Natural killer cell (primary cell): ENCODE measurements around the gene EHD1. TPM values are rescaled to one million over a fixed set of nuclear protein-coding genes. Genes with fewer than 3 reads are reported as not detected.
A peak's percentile ranks its signal among the peaks of the same experiment; 100 is the strongest.

Experiments used
- ATAC-seq, 3 donors: fragments of 150-1000 bp in 2 of 3; fragments of 200-7000 bp in 1 of 3; cut with Tn5 transposase; 1 replicate in 1 of 3; 2 replicates in 2 of 3; pipeline ENCODE4 v1.10.0; 2021; ENCODE audit warnings: mild to moderate bottlenecking in 2 of 3, moderate library complexity in 2 of 3
- DNase-seq, 2 donors: peaks; one replicate each; pipeline versions ENCODE4 v3.0.0 to v3.0.0-alpha.2; 2013 to 2021; ENCODE audit warnings: mixed read lengths in 1 of 2
- H3K27ac ChIP-seq: one replicate; pipeline ENCODE4 v1.5.1; 2013; ENCODE audit warnings: mild to moderate bottlenecking, low read length
- H3K27me3 ChIP-seq: one replicate; pipeline ENCODE4 v1.6.1; 2013; ENCODE audit warnings: low read length; ENCODE audit not compliant: control insufficient read depth, insufficient read depth
- H3K36me3 ChIP-seq: one replicate; pipeline ENCODE4 v1.6.1; 2013; ENCODE audit warnings: low read length; ENCODE audit not compliant: control insufficient read depth, insufficient read depth
- H3K4me1 ChIP-seq: one replicate; pipeline ENCODE4 v1.6.1; 2013; ENCODE audit warnings: low read length; ENCODE audit not compliant: control insufficient read depth, insufficient read depth
- H3K4me3 ChIP-seq: one replicate; pipeline ENCODE4 v1.5.1; 2013; ENCODE audit warnings: low read length
- H3K9me3 ChIP-seq: one replicate; pipeline ENCODE4 v1.6.1; 2013; ENCODE audit warnings: low read length; ENCODE audit not compliant: control insufficient read depth, insufficient read depth
- H3K27ac Mint-ChIP-seq, 2 donors: one replicate each; pipeline ENCODE4 v1.8.0; 2022; ENCODE audit warnings: mild to moderate bottlenecking in 2 of 2, mixed read lengths in 2 of 2, moderate library complexity in 1 of 2
- H3K27me3 Mint-ChIP-seq, 2 donors: one replicate each; pipeline ENCODE4 v1.8.0; 2022; ENCODE audit warnings: low read depth in 2 of 2, mixed read lengths in 2 of 2
- H3K36me3 Mint-ChIP-seq: one replicate; pipeline ENCODE4 v1.8.0; 2022; ENCODE audit warnings: mixed read lengths
- H3K4me1 Mint-ChIP-seq, 2 donors: one replicate each; pipeline ENCODE4 v1.8.0; 2022; ENCODE audit warnings: mixed read lengths in 2 of 2
- H3K4me3 Mint-ChIP-seq: one replicate; pipeline ENCODE4 v1.8.0; 2022; ENCODE audit warnings: mild to moderate bottlenecking, moderate library complexity, mixed read lengths
- H3K9me3 Mint-ChIP-seq, 2 donors: one replicate each; pipeline ENCODE4 v1.8.0; 2022; ENCODE audit warnings: mixed read lengths in 2 of 2
- CTCF ChIP-seq: fragments of 200-600 bp; IDR thresholded peaks from one replicate; pipeline ENCODE4 v1.8.0; 2022; ENCODE audit warnings: antibody characterized with exemption
- WGBS: methylation state at CpG from one replicate; pipeline ENCODE4 v1.1.7; 2013; ENCODE audit warnings: missing lambda C conversion rate; ENCODE audit not compliant: insufficient coverage; 5-methylcytosine and 5-hydroxymethylcytosine counted together
- intact Hi-C: fragments of 100-400 bp; cut with micrococcal nuclease; formaldehyde crosslinking; loops from one replicate; pipeline ENCODE4 v1.14.2; 2022
- total RNA-seq, 4 donors: library from RNA; stranded (reverse); fragments of 120-200 nt in 1 of 4; gene quantifications; one replicate each; pipeline versions ENCODE4 v1.2.3 to v1.2.4, GENCODE V29; 2013 to 2022

The EHD1 gene
- total RNA-seq, 3 donors from 2014 or later (not counting 1 experiment from before 2014, with no cell fraction given): 218 to 246 (median 225) TPM

GRCh38 chr11:64915376-64915887 is 37.0 kb upstream of the EHD1 start:
- Mint-ChIP-seq H3K9me3 (no peaks in the 10 kb centered on the region), H3K27me3 (no peaks in the 10 kb centered on the region), H3K27ac (peak overlapping the region; percentile 91 to 96), H3K4me1 (peaks cover 15 to 31% of the 10 kb centered on the region in 2 donors), H3K4me3 (peak overlapping the region; percentile 88), H3K36me3 (no peaks in the 10 kb centered on the region)
- no peak overlapping the region for H3K4me3 ChIP-seq
- H3K36me3 ChIP-seq: peaks cover 37% of the 10 kb centered on the region
- intact Hi-C loops: loop anchor here (5.0 kb wide), 2 partner anchors 112 to 207 kb away; partner anchors contain the start of genes FAU, MRPL49 and SNX15
- no peak for TF ChIP-seq CTCF
- DNase-seq (no peak), ATAC-seq (no peak)
- peaks cover 31% of the 10 kb centered on the region for H3K4me1 ChIP-seq
- no peaks in the 10 kb centered on the region for H3K9me3 ChIP-seq
- H3K27me3 ChIP-seq: no peaks in the 10 kb centered on the region
- peak overlapping the region; percentile 89 for H3K27ac ChIP-seq
- 85% methylated on average over 7 of the region's 7 CpGs for WGBS

GRCh38 chr11:64914123-64914522 is 35.7 kb upstream of the EHD1 start:
- Histone ChIP-seq H3K4me1 (peaks cover 31% of the 10 kb centered on the region), H3K27ac (no peak overlapping the region), H3K4me3 (no peak overlapping the region), H3K9me3 (no peaks in the 10 kb centered on the region), H3K27me3 (no peaks in the 10 kb centered on the region), H3K36me3 (peaks cover 48% of the 10 kb centered on the region)
- ATAC-seq: no peak
- Mint-ChIP-seq H3K4me3 (no peak overlapping the region), H3K27me3 (no peaks in the 10 kb centered on the region), H3K36me3 (no peaks in the 10 kb centered on the region), H3K4me1 (peaks cover 15 to 31% of the 10 kb centered on the region in 2 donors), H3K27ac (peak overlapping the region in 1 of 2 donors; percentile 96), H3K9me3 (no peaks in the 10 kb centered on the region)
- WGBS: 97% methylated on average over 17 of the region's 17 CpGs
- TF ChIP-seq CTCF: no peak
- intact Hi-C loops: no loop called here
- no peak for DNase-seq

GRCh38 chr11:64913171-64913727 is 34.8 kb upstream of the EHD1 start:
- Mint-ChIP-seq H3K27ac (peak overlapping the region in 1 of 2 donors; percentile 47), H3K4me1 (peaks cover 15 to 31% of the 10 kb centered on the region in 2 donors), H3K9me3 (no peaks in the 10 kb centered on the region), H3K27me3 (no peaks in the 10 kb centered on the region), H3K4me3 (no peak overlapping the region), H3K36me3 (no peaks in the 10 kb centered on the region)
- H3K4me1 ChIP-seq: peaks cover 31% of the 10 kb centered on the region
- intact Hi-C loops: no loop called here
- H3K4me3 ChIP-seq: no peak overlapping the region
- no peak for TF ChIP-seq CTCF
- H3K36me3 ChIP-seq: peaks cover 52% of the 10 kb centered on the region
- no peak for ATAC-seq
- 89% methylated on average over 18 of the region's 18 CpGs for WGBS
- DNase-seq: no peak
- H3K27me3 ChIP-seq: no peaks in the 10 kb centered on the region
- no peaks in the 10 kb centered on the region for H3K9me3 ChIP-seq
- H3K27ac ChIP-seq: no peak overlapping the region

GRCh38 chr11:64911689-64912088 is 33.3 kb upstream of the EHD1 start:
- intact Hi-C loops: no loop called here
- Mint-ChIP-seq H3K27ac (peak overlapping the region in 1 of 2 donors; percentile 45), H3K36me3 (no peaks in the 10 kb centered on the region), H3K4me1 (peaks cover 7 to 19% of the 10 kb centered on the region in 2 donors), H3K27me3 (no peaks in the 10 kb centered on the region), H3K9me3 (no peaks in the 10 kb centered on the region), H3K4me3 (no peak overlapping the region)
- TF ChIP-seq CTCF: no peak
- Histone ChIP-seq H3K9me3 (no peaks in the 10 kb centered on the region), H3K4me3 (no peak overlapping the region), H3K4me1 (peaks cover 19% of the 10 kb centered on the region), H3K27me3 (no peaks in the 10 kb centered on the region), H3K27ac (no peak overlapping the region), H3K36me3 (peaks cover 65% of the 10 kb centered on the region)
- WGBS: 94% methylated on average over 7 of the region's 9 CpGs
- ATAC-seq (no peak), DNase-seq (no peak)
